Stimulated activated CD4-positive, alpha-beta T cell treated with anti-CD3 and anti-CD28 coated beads, TNF-alpha, amount 100 ng/mL, for 48 hours (primary cell): ENCODE measurements around the gene KLK6.

Experiments used
- DNase-seq, 3 donors: peaks; one replicate each; pipeline ENCODE4 v3.0.0-alpha.2; 2020; ENCODE audit warnings: low read depth in 3 of 3

Gene KLK6

GRCh38 chr19:50952910-50953309, 16.5 kb downstream of the KLK6 start, which contains the start of gene KLK5:
Gene KLK5, minus strand, starts transcription at chr19:50953038. Its CDS starts 381 bp downstream, at chr19:50952657.
- DNase-seq = no peak

GRCh38 chr19:50949861-50950260, 19.5 kb downstream of the KLK6 start:
- no peak for DNase-seq

GRCh38 chr19:50947123-50947522, 22.3 kb downstream of the KLK6 start:
- DNase-seq = no peak

GRCh38 chr19:50944795-50945194, 24.6 kb downstream of the KLK6 start:
- DNase-seq = no peak

GRCh38 chr19:50943074-50943828, 26.1 kb downstream of the KLK6 start:
- DNase-seq = no peak

- DNase-seq = no peak
Measured at GRCh38 chr19:50939596-50939995, 29.8 kb downstream of the KLK6 start.

- no peak for DNase-seq
Measured at GRCh38 chr19:50933640-50934039, 35.8 kb downstream of the KLK6 start.

GRCh38 chr19:50932690-50933083, 36.7 kb downstream of the KLK6 start:
- DNase-seq = no peak

GRCh38 chr19:50932018-50932689, 37.2 kb downstream of the KLK6 start:
- DNase-seq = no peak

GRCh38 chr19:50931023-50931422, 38.4 kb downstream of the KLK6 start:
- DNase-seq = no peak

- DNase-seq = no peak
Measured at GRCh38 chr19:50928831-50929230, 40.6 kb downstream of the KLK6 start.

- no peak for DNase-seq
Measured at GRCh38 chr19:50926144-50926543, 43.2 kb downstream of the KLK6 start.

- no peak for DNase-seq
Measured at GRCh38 chr19:50925734-50926133, 43.7 kb downstream of the KLK6 start.

GRCh38 chr19:50924586-50924985, 44.8 kb downstream of the KLK6 start:
- no peak for DNase-seq

GRCh38 chr19:50922317-50922853, 47.0 kb downstream of the KLK6 start:
- DNase-seq = peak; percentile 61 to 77 (median 65)

- no peak for DNase-seq
Measured at GRCh38 chr19:50921426-50922316, 47.7 kb downstream of the KLK6 start.

GRCh38 chr19:50916069-50916468, 53.3 kb downstream of the KLK6 start:
- DNase-seq = no peak

- DNase-seq = peak; percentile 10 to 32 (median 16)
Measured at GRCh38 chr19:50912727-50913716, 56.4 kb downstream of the KLK6 start.

- no peak for DNase-seq
Measured at GRCh38 chr19:50912102-50912599, 57.2 kb downstream of the KLK6 start.
